ENCODE results near the gene TTC36. TPM values are rescaled to one million over a fixed set of nuclear protein-coding genes. Genes with fewer than 3 reads are reported as not detected.

The TTC36 gene
- total RNA-seq, 4 donors from 2014 or later: 2.7 to 9.0 (median 5.1) TPM

DNA sequence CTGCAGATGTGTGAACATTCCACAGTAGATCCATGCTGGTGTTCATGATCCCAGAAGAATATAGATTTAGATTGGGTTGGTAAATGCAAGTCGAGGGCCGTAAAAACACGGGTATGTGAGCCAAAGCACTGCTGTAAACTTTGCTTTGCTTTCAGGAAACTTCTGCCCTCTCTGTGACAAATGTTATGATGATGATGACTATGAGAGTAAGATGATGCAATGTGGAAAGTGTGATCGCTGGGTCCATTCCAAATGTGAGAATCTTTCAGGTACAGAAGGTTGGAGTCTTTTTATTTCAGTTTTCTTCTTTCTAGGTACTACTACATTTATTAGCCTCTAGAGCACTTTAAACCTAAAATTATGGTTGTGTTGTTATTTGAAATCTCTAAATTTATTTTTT is 36.2 kb upstream of the TTC36 start:
- 81 to 84% methylated on average over 4 of the region's 4 CpGs for WGBS, 2 donors
- Histone ChIP-seq H3K27me3 (no peaks in the 10 kb centered on the region), H3K36me3 (peaks cover under 1 to 93% (median 28%) of the 10 kb centered on the region in 3 donors), H3K9me3 (no peaks in the 10 kb centered on the region), H3K4me1 (no peaks in the 10 kb centered on the region), H3K4me3 (no peak overlapping the region), H3K27ac (no peak overlapping the region)
- no peak for DNase-seq (ENCODE audit: low spot score in 2 of 2)
- TF ChIP-seq, protein P1, sequence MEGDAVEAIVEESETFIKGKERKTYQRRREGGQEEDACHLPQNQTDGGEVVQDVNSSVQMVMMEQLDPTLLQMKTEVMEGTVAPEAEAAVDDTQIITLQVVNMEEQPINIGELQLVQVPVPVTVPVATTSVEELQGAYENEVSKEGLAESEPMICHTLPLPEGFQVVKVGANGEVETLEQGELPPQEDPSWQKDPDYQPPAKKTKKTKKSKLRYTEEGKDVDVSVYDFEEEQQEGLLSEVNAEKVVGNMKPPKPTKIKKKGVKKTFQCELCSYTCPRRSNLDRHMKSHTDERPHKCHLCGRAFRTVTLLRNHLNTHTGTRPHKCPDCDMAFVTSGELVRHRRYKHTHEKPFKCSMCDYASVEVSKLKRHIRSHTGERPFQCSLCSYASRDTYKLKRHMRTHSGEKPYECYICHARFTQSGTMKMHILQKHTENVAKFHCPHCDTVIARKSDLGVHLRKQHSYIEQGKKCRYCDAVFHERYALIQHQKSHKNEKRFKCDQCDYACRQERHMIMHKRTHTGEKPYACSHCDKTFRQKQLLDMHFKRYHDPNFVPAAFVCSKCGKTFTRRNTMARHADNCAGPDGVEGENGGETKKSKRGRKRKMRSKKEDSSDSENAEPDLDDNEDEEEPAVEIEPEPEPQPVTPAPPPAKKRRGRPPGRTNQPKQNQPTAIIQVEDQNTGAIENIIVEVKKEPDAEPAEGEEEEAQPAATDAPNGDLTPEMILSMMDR (IDR thresholded peaks at IDR 0.05): no peak
- TF ChIP-seq EP300 (IDR thresholded peaks at IDR 0.05): no peak
- no peak for TF ChIP-seq POLR2A (IDR thresholded peaks at IDR 0.05)

DNA sequence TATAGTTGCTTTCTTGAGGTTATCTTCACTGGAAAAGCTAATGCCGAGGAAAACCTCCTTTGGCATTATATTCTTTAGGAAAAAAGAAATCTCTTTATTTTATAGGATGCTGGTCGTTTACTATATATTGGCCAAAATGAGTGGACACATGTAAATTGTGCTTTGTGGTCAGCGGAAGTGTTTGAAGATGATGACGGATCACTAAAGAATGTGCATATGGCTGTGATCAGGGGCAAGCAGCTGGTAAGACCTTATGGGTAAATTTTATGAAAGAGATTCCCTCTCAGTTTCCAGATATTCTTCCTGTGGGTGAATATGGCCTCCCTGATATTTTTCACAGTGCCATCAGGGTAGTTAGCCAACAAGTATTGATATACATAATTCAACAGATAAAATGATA is 29.4 kb upstream of the TTC36 start:
- Histone ChIP-seq H3K4me3 (no peak overlapping the region), H3K9me3 (no peaks in the 10 kb centered on the region), H3K36me3 (peaks cover 2 to 100% (median 72%) of the 10 kb centered on the region in 3 donors), H3K4me1 (no peaks in the 10 kb centered on the region), H3K27ac (no peak overlapping the region), H3K27me3 (no peaks in the 10 kb centered on the region)
- WGBS, 2 donors: 78 to 80% methylated on average over 4 of the region's 4 CpGs
- DNase-seq (ENCODE audit: low spot score in 2 of 2): no peak
- TF ChIP-seq EP300 (IDR thresholded peaks at IDR 0.05) (no peak), POLR2A (IDR thresholded peaks at IDR 0.05) (no peak)
- TF ChIP-seq, protein P1 (IDR thresholded peaks at IDR 0.05): no peak

DNA sequence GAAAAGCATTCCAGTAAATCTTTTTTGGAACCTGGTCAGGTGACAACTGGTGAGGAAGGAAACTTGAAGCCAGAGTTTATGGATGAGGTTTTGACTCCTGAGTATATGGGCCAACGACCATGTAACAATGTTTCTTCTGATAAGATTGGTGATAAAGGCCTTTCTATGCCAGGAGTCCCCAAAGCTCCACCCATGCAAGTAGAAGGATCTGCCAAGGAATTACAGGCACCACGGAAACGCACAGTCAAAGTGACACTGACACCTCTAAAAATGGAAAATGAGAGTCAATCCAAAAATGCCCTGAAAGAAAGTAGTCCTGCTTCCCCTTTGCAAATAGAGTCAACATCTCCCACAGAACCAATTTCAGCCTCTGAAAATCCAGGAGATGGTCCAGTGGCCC is 24.1 kb upstream of the TTC36 start:
- TF ChIP-seq POLR2A (IDR thresholded peaks at IDR 0.05): no peak
- Histone ChIP-seq H3K27me3 (no peaks in the 10 kb centered on the region), H3K4me3 (no peak overlapping the region), H3K9me3 (no peaks in the 10 kb centered on the region), H3K36me3 (peaks cover 2 to 100% (median 46%) of the 10 kb centered on the region in 3 donors), H3K27ac (no peak overlapping the region), H3K4me1 (no peaks in the 10 kb centered on the region)
- 72 to 87% methylated on average over 3 of the region's 3 CpGs for WGBS, 2 donors
- no peak for DNase-seq (ENCODE audit: low spot score in 2 of 2)

DNA sequence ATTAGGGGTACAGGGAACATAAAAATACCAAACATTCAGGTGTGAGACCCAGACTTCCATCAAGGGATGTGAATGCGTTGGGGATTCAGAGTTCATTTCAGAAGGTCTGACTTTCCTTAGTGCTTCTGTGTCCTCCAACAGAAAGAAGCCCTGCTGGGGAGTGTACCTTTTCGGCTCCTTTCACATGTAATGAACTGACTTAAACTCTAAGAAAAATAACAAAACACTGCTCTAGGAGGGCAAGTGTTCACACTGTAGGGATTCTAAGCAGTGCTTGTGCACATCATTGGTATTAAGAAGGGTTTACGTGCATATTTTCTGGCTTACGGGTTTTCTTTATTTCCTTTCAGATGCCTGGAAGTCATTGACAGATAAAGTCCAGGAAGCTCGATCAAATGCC is 15.7 kb upstream of the TTC36 start:
- 81 to 87% methylated on average over 5 of the region's 5 CpGs for WGBS, 2 donors
- Histone ChIP-seq H3K27ac (no peak overlapping the region), H3K4me3 (no peak overlapping the region), H3K27me3 (no peaks in the 10 kb centered on the region), H3K36me3 (peaks cover 7 to 100% (median 26%) of the 10 kb centered on the region in 3 donors), H3K4me1 (no peaks in the 10 kb centered on the region), H3K9me3 (no peaks in the 10 kb centered on the region)
- no peak for DNase-seq (ENCODE audit: low spot score in 2 of 2)
- no peak for TF ChIP-seq EP300 (IDR thresholded peaks at IDR 0.05)
- TF ChIP-seq POLR2A (IDR thresholded peaks at IDR 0.05): no peak
- TF ChIP-seq, protein P1 (IDR thresholded peaks at IDR 0.05): no peak

DNA sequence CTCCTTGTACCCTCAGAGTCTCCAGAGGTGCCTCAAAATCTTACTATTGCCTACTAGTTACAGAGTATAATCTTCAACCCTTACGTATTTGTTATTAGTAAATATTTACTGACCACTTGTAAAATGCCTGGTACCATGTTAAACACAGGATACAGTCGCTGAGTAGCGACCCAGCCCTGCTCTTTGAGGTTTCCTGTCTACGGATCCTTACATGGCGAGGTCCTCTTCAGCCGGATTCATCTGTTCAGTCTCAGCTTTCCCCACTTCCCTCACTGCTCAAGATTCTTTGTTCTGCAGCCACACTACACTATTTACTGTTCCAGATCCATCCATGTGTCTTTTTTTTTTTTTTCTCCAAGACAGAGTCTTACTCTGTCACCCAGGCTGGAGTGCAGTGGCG is 13.2 kb upstream of the TTC36 start:
- DNase-seq (ENCODE audit: low spot score in 2 of 2): no peak
- Histone ChIP-seq H3K27ac (no peak overlapping the region), H3K9me3 (no peaks in the 10 kb centered on the region), H3K27me3 (no peaks in the 10 kb centered on the region), H3K4me1 (no peaks in the 10 kb centered on the region), H3K36me3 (peaks cover 5 to 96% (median 15%) of the 10 kb centered on the region in 3 donors), H3K4me3 (no peak overlapping the region)
- TF ChIP-seq POLR2A (IDR thresholded peaks at IDR 0.05): no peak
- TF ChIP-seq EP300 (IDR thresholded peaks at IDR 0.05): no peak
- TF ChIP-seq, protein P1 (IDR thresholded peaks at IDR 0.05): no peak
- WGBS, 2 donors: 83 to 85% methylated on average over 7 of the region's 7 CpGs

DNA sequence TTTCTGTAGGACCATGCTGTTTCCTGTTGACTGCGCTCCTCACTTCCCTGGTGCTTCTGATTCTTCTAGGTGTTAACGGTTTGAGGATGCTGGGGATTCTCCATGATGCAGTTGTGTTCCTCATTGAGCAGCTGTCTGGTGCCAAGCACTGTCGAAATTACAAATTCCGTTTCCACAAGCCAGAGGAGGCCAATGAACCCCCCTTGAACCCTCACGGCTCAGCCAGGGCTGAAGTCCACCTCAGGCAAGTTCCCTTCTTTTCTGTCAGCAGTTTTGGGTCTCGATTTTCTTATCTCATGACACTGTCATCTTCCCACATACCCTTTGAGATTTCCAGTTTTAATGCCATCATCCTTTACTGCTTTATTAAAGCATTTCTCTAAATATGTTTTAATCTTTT is 7.7 kb upstream of the TTC36 start:
- no peak for TF ChIP-seq POLR2A (IDR thresholded peaks at IDR 0.05)
- TF ChIP-seq, protein P1 (IDR thresholded peaks at IDR 0.05): no peak
- TF ChIP-seq EP300 (IDR thresholded peaks at IDR 0.05): no peak
- Histone ChIP-seq H3K27me3 (no peaks in the 10 kb centered on the region), H3K36me3 (peaks cover 0 to 95% (median 10%) of the 10 kb centered on the region in 3 donors), H3K4me1 (peaks cover 0 to 24% (median under 1%) of the 10 kb centered on the region in 4 donors), H3K27ac (no peak overlapping the region), H3K9me3 (no peaks in the 10 kb centered on the region), H3K4me3 (no peak overlapping the region)
- 85 to 90% methylated on average over 6 of the region's 6 CpGs for WGBS, 2 donors
- DNase-seq (ENCODE audit: low spot score in 2 of 2): no peak
